Natural killer cell (primary cell): Measurements from ENCODE around the gene PFKFB3. TPM values are rescaled to one million over a fixed set of nuclear protein-coding genes. Genes with fewer than 3 reads are reported as not detected.
A peak's percentile ranks its signal among the peaks of the same experiment; 100 is the strongest.

Experiments used
- ATAC-seq, 3 donors: fragments of 150-1000 bp in 2 of 3; fragments of 200-7000 bp in 1 of 3; cut with Tn5 transposase; 1 replicate in 1 of 3; 2 replicates in 2 of 3; pipeline ENCODE4 v1.10.0; 2021; ENCODE audit warnings: mild to moderate bottlenecking in 2 of 3, moderate library complexity in 2 of 3
- DNase-seq, 2 donors: peaks; one replicate each; pipeline versions ENCODE4 v3.0.0 to v3.0.0-alpha.2; 2013 to 2021; ENCODE audit warnings: mixed read lengths in 1 of 2
- H3K27ac ChIP-seq: one replicate; pipeline ENCODE4 v1.5.1; 2013; ENCODE audit warnings: mild to moderate bottlenecking, low read length
- H3K27me3 ChIP-seq: one replicate; pipeline ENCODE4 v1.6.1; 2013; ENCODE audit warnings: low read length; ENCODE audit not compliant: control insufficient read depth, insufficient read depth
- H3K36me3 ChIP-seq: one replicate; pipeline ENCODE4 v1.6.1; 2013; ENCODE audit warnings: low read length; ENCODE audit not compliant: control insufficient read depth, insufficient read depth
- H3K4me1 ChIP-seq: one replicate; pipeline ENCODE4 v1.6.1; 2013; ENCODE audit warnings: low read length; ENCODE audit not compliant: control insufficient read depth, insufficient read depth
- H3K4me3 ChIP-seq: one replicate; pipeline ENCODE4 v1.5.1; 2013; ENCODE audit warnings: low read length
- H3K9me3 ChIP-seq: one replicate; pipeline ENCODE4 v1.6.1; 2013; ENCODE audit warnings: low read length; ENCODE audit not compliant: control insufficient read depth, insufficient read depth
- H3K27ac Mint-ChIP-seq, 2 donors: one replicate each; pipeline ENCODE4 v1.8.0; 2022; ENCODE audit warnings: mild to moderate bottlenecking in 2 of 2, mixed read lengths in 2 of 2, moderate library complexity in 1 of 2
- H3K27me3 Mint-ChIP-seq, 2 donors: one replicate each; pipeline ENCODE4 v1.8.0; 2022; ENCODE audit warnings: low read depth in 2 of 2, mixed read lengths in 2 of 2
- H3K36me3 Mint-ChIP-seq: one replicate; pipeline ENCODE4 v1.8.0; 2022; ENCODE audit warnings: mixed read lengths
- H3K4me1 Mint-ChIP-seq, 2 donors: one replicate each; pipeline ENCODE4 v1.8.0; 2022; ENCODE audit warnings: mixed read lengths in 2 of 2
- H3K4me3 Mint-ChIP-seq: one replicate; pipeline ENCODE4 v1.8.0; 2022; ENCODE audit warnings: mild to moderate bottlenecking, moderate library complexity, mixed read lengths
- H3K9me3 Mint-ChIP-seq, 2 donors: one replicate each; pipeline ENCODE4 v1.8.0; 2022; ENCODE audit warnings: mixed read lengths in 2 of 2
- WGBS: methylation state at CpG from one replicate; pipeline ENCODE4 v1.1.7; 2013; ENCODE audit warnings: missing lambda C conversion rate; ENCODE audit not compliant: insufficient coverage; 5-methylcytosine and 5-hydroxymethylcytosine counted together
- intact Hi-C: fragments of 100-400 bp; cut with micrococcal nuclease; formaldehyde crosslinking; loops from one replicate; pipeline ENCODE4 v1.14.2; 2022
- total RNA-seq, 4 donors: library from RNA; stranded (reverse); fragments of 120-200 nt in 1 of 4; gene quantifications; one replicate each; pipeline versions ENCODE4 v1.2.3 to v1.2.4, GENCODE V29; 2013 to 2022
- TF ChIP-seq, protein P1 (sequence below): fragments of 200-600 bp; IDR thresholded peaks from one replicate; pipeline ENCODE4 v1.8.0; 2022; ENCODE audit warnings: antibody characterized with exemption

The PFKFB3 gene
- total RNA-seq, 3 donors from 2014 or later (not counting 1 experiment from before 2014, with no cell fraction given): 33.4 to 59.7 (median 39.0) TPM

DNA sequence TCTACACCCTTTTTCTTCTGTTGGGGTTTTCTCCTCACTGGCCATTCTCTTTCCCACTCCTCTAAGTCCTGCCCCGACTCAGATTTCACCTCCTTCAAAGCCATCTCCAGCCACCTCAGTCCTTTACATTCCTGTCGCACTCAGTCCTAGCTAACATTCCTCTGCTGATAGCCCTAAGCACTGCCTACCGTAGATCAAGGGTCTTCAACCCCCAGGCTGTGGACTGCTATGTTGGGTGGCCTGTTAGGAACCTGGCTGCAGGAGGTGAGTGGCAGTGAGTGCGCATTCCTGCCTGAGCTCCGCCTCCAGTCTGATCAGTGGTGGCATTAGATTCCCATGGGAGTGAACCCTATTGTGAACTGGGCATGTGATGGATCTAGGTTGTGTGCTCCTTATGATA lies 11.2 kb downstream of the PFKFB3 start:
- H3K4me1 Mint-ChIP-seq: no peaks in the 10 kb centered on the region
- Histone ChIP-seq H3K4me3 (no peak overlapping the region), H3K27ac (no peak overlapping the region), H3K4me1 (no peaks in the 10 kb centered on the region), H3K9me3 (no peaks in the 10 kb centered on the region), H3K27me3 (no peaks in the 10 kb centered on the region), H3K36me3 (peaks cover 27% of the 10 kb centered on the region)
- 98% methylated on average over 5 of the region's 5 CpGs for WGBS
- intact Hi-C loops: no loop called here
- H3K27me3 Mint-ChIP-seq: no peaks in the 10 kb centered on the region
- DNase-seq (no peak), ATAC-seq (no peak)
- no peak overlapping the region for H3K4me3 Mint-ChIP-seq
- H3K27ac Mint-ChIP-seq: peak overlapping the region in 1 of 2 donors; percentile 29
- H3K36me3 Mint-ChIP-seq: no peaks in the 10 kb centered on the region
- no peaks in the 10 kb centered on the region for H3K9me3 Mint-ChIP-seq
- TF ChIP-seq, protein P1, sequence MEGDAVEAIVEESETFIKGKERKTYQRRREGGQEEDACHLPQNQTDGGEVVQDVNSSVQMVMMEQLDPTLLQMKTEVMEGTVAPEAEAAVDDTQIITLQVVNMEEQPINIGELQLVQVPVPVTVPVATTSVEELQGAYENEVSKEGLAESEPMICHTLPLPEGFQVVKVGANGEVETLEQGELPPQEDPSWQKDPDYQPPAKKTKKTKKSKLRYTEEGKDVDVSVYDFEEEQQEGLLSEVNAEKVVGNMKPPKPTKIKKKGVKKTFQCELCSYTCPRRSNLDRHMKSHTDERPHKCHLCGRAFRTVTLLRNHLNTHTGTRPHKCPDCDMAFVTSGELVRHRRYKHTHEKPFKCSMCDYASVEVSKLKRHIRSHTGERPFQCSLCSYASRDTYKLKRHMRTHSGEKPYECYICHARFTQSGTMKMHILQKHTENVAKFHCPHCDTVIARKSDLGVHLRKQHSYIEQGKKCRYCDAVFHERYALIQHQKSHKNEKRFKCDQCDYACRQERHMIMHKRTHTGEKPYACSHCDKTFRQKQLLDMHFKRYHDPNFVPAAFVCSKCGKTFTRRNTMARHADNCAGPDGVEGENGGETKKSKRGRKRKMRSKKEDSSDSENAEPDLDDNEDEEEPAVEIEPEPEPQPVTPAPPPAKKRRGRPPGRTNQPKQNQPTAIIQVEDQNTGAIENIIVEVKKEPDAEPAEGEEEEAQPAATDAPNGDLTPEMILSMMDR: no peak

DNA sequence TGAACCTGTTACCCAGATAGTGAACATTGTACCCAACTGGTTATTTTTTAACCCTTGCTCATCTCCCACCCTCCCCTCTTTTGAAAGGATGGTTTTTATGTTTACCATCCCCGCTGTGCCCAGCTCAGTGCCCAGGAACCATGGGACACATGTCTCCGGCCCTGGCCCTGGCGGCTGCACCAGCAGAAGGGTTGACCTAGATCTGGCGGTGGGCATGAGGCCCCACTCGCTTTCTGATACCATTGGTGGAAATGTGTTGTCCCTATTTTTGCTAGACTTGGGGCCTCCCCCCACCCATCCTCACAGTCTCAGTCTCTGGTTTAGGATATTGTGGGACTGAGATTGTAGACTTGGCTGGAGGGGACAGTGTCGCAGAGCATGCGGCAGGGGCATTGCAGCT lies 11.9 kb downstream of the PFKFB3 start:
- no peaks in the 10 kb centered on the region for H3K9me3 Mint-ChIP-seq
- Histone ChIP-seq H3K27me3 (no peaks in the 10 kb centered on the region), H3K4me1 (no peaks in the 10 kb centered on the region), H3K36me3 (peaks cover 29% of the 10 kb centered on the region), H3K27ac (no peak overlapping the region), H3K4me3 (no peak overlapping the region), H3K9me3 (no peaks in the 10 kb centered on the region)
- H3K36me3 Mint-ChIP-seq: no peaks in the 10 kb centered on the region
- H3K4me3 Mint-ChIP-seq: no peak overlapping the region
- no peaks in the 10 kb centered on the region for H3K27me3 Mint-ChIP-seq
- DNase-seq: no peak
- no peak overlapping the region for H3K27ac Mint-ChIP-seq
- 96% methylated on average over 6 of the region's 7 CpGs for WGBS
- TF ChIP-seq, protein P1: no peak
- H3K4me1 Mint-ChIP-seq: no peaks in the 10 kb centered on the region
- intact Hi-C loops: no loop called here
- no peak for ATAC-seq

DNA sequence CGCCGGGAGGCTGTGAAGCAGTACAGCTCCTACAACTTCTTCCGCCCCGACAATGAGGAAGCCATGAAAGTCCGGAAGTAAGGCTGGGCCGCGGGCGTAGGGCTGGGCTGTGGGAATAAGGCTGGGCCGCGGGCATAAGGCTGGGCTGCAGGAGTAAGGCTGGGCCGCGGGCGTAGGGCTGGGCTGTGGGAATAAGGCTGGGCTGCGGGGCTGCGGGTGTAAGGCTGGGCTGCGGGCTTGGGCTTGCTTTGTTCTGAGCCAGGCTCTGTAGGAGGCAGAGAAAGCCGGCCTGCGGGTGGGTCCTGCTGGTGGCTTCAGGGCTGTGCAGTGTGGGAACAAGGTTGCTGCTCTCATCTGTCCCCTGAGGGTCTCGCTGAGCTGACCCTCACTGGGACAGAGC lies 12.5 kb downstream of the PFKFB3 start:
- intact Hi-C loops: no loop called here
- H3K4me3 ChIP-seq: no peak overlapping the region
- Mint-ChIP-seq H3K27me3 (no peaks in the 10 kb centered on the region), H3K4me1 (no peaks in the 10 kb centered on the region), H3K36me3 (no peaks in the 10 kb centered on the region), H3K27ac (no peak overlapping the region), H3K4me3 (no peak overlapping the region), H3K9me3 (no peaks in the 10 kb centered on the region)
- no peaks in the 10 kb centered on the region for H3K9me3 ChIP-seq
- DNase-seq: no peak
- TF ChIP-seq, protein P1: no peak
- peaks cover 29% of the 10 kb centered on the region for H3K36me3 ChIP-seq
- 97% methylated on average over 19 of the region's 19 CpGs for WGBS
- H3K27me3 ChIP-seq: no peaks in the 10 kb centered on the region
- no peaks in the 10 kb centered on the region for H3K4me1 ChIP-seq
- no peak for ATAC-seq
- H3K27ac ChIP-seq: no peak overlapping the region

DNA sequence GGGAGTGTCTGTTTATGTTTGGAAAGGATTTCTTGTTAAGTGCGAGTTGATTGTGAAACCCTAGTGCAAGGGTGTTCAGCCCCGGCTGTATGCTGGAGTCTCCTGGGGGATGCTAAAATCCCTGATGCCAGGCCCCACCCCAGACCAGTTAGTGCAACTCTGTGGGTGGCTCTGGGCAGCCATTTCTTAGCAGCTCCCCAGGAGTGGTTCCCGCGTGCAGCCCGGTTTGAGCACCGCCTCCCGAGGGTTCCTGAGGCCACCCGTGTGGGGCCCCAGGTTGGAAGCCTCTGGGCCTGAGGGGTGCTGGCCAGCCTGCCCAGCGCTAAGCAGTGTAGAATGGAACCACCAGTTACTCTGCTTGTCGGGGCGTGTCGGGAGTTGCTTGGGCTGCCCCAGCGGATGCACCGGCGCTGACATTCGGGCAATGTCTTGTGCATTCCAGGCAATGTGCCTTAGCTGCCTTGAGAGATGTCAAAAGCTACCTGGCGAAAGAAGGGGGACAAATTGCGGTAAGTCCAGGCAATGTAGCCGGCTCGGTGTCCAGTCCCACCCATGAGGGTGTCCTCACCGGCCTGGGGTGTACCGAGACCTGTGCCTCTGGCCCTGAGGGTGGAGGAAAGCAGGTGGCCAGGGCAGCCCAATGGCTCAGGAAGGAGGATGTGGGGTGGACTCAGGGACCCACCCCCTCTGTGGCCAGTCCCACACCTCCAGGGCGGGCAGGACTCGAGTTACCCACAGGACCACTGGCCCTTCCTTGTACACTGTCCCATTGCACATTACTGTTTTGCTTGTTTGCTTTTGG lies 13.2 kb downstream of the PFKFB3 start:
- peaks cover 34% of the 10 kb centered on the region for H3K36me3 ChIP-seq
- H3K4me1 ChIP-seq: no peaks in the 10 kb centered on the region
- no peak for DNase-seq
- Mint-ChIP-seq H3K4me1 (no peaks in the 10 kb centered on the region), H3K27ac (no peak overlapping the region), H3K27me3 (no peaks in the 10 kb centered on the region), H3K9me3 (no peaks in the 10 kb centered on the region), H3K4me3 (no peak overlapping the region), H3K36me3 (no peaks in the 10 kb centered on the region)
- intact Hi-C loops: no loop called here
- H3K27me3 ChIP-seq: no peaks in the 10 kb centered on the region
- no peak overlapping the region for H3K4me3 ChIP-seq
- H3K9me3 ChIP-seq: no peaks in the 10 kb centered on the region
- 91% methylated on average over 24 of the region's 24 CpGs for WGBS
- H3K27ac ChIP-seq: no peak overlapping the region
- no peak for ATAC-seq
- TF ChIP-seq, protein P1: no peak
